ENCODE measurements around the gene RAB43. TPM values are rescaled to one million over a fixed set of nuclear protein-coding genes. Genes with fewer than 3 reads are reported as not detected.

RAB43 gene
- total RNA-seq, 1 experiment from 2014 or later, result 13.5 TPM

GRCh38 chr3:129123314-129124060 lies 1.9 kb upstream of the RAB43 start (continued):
- TF ChIP-seq CTCF (IDR thresholded peaks at IDR 0.05 in 2 of 3, conservative IDR thresholded peaks at IDR 0.05 in 1 of 3; ENCODE audit: borderline replicate concordance in 1 of 3, insufficient read depth in 1 of 3, low read depth in 2 of 3, low read length in 2 of 3) (no peak), MAX (IDR thresholded peaks at IDR 0.05) (no peak), SIN3A (IDR thresholded peaks at IDR 0.05; ENCODE audit: low read depth) (no peak)

- DNase-seq (ENCODE audit: low read depth, low spot score) (no peak), ATAC-seq (no peak)
- intact Hi-C loops (cut with micrococcal nuclease), result no loop called here
- Histone ChIP-seq H2AFZ (ENCODE audit: low read depth, low read length, poor library complexity, severe bottlenecking) (no peak overlapping the region), H3K9me3 (ENCODE audit: control insufficient read depth in 1 of 2, insufficient read depth in 1 of 2, low read depth in 1 of 2, low read length in 2 of 2) (no peaks in the 10 kb centered on the region), H3K36me3 (ENCODE audit: control insufficient read depth in 1 of 2, insufficient read depth in 2 of 2, low read length in 2 of 2) (no peaks in the 10 kb centered on the region; a peak in 1 of 4 replicates), H3K9me2 (ENCODE audit: insufficient read depth) (no peaks in the 10 kb centered on the region), H3K27ac (ENCODE audit: low read depth, low read length) (peak overlapping the region; percentile 32), H3K4me2 (ENCODE audit: low read length) (no peak overlapping the region), H3K4me3 (replicated peaks in 1 of 2; ENCODE audit: low read depth in 1 of 2, low read length in 2 of 2) (no peak overlapping the region), H3K4me1 (ENCODE audit: control insufficient read depth in 1 of 2, insufficient read depth in 2 of 2, low read length in 2 of 2) (peaks cover 16 to 36% of the 10 kb centered on the region in 2 experiments), H3K79me2 (ENCODE audit: insufficient read depth, low read length) (peaks cover 5% of the 10 kb centered on the region; the same call in 1 of the 2 replicates), H3K9ac (ENCODE audit: low read length) (no peak overlapping the region), H3K27me3 (ENCODE audit: insufficient read depth, low read length) (no peaks in the 10 kb centered on the region), H4K20me1 (ENCODE audit: insufficient read depth) (no peaks in the 10 kb centered on the region)
- ChIA-PET CTCF (interaction anchor here (0.9 to 3.7 kb wide), 4 partner anchors 39 to 152 kb away, joined by 3 to 16 read pairs (median 6); no protein-coding TSS in a partner anchor), RAD21 (ENCODE audit: low non-redundant PET in 1 of 2, low total read pairs in 2 of 2, uncharacterized antibody in 2 of 2, unreplicated experiment in 2 of 2) (no interaction called here), POLR2A (interaction anchor here (0.9 to 1.4 kb wide), 4 partner anchors 38 to 191 kb away, joined by 3 to 5 read pairs (median 4); no protein-coding TSS in a partner anchor)
- BruUV-seq (replicated peaks), result no TSS peak
- TF ChIP-seq CBX3 (IDR thresholded peaks at IDR 0.05; ENCODE audit: low read depth), result no peak
- no peak for TF ChIP-seq POLR2A (IDR thresholded peaks at IDR 0.05; ENCODE audit: borderline replicate concordance, extremely low read depth, insufficient read depth, insufficient read length)
- TF ChIP-seq TCF7L2 (IDR thresholded peaks at IDR 0.05; ENCODE audit: borderline replicate concordance, extremely low read depth, insufficient read depth, insufficient read length), result no peak
- no peak for TF ChIP-seq ZFX (IDR thresholded peaks at IDR 0.05)
- no peak for TF ChIP-seq SP1 (IDR thresholded peaks at IDR 0.05; ENCODE audit: low read depth)
- no peak for TF ChIP-seq SRF (IDR thresholded peaks at IDR 0.05; ENCODE audit: low read depth)
- no peak for TF ChIP-seq CEBPB (IDR thresholded peaks at IDR 0.05; ENCODE audit: low read depth)
- TF ChIP-seq REST (IDR thresholded peaks at IDR 0.05; ENCODE audit: low read depth), result no peak
- no peak for TF ChIP-seq YY1 (IDR thresholded peaks at IDR 0.05; ENCODE audit: extremely low read depth, insufficient replicate concordance, low read depth, low read length)
- TF ChIP-seq ZBTB33 (IDR thresholded peaks at IDR 0.05; ENCODE audit: extremely low read depth, insufficient replicate concordance, low read length), result no peak
- no peak for TF ChIP-seq RAD21 (IDR thresholded peaks at IDR 0.05; ENCODE audit: low read depth)
- TF ChIP-seq ZNF274 (IDR thresholded peaks at IDR 0.05; ENCODE audit: low read depth, low read length), result no peak
- TF ChIP-seq EZH2 (IDR thresholded peaks at IDR 0.05), result no peak
Measured at GRCh38 chr3:129122412-129123011, 908 bp upstream of the RAB43 start.
